SJCRH30 (cell line): Measurements from ENCODE around the gene SOX1. TPM values are rescaled to one million over a fixed set of nuclear protein-coding genes. Genes with fewer than 3 reads are reported as not detected.

Source experiments
- DNase-seq, 2 experiments: peaks; one replicate each; pipeline ENCODE4 v3.0.0-alpha.2; 2015 to 2020
- H3K27ac ChIP-seq: fragments of 250-450 bp; sonication (Bioruptor Pico); 2 replicates; pipeline ENCODE4 v1.5.1; 2020; ENCODE audit warnings: mild to moderate bottlenecking, moderate library complexity
- H3K27me3 ChIP-seq: fragments of 250-450 bp; sonication (Bioruptor Pico); 2 replicates; pipeline ENCODE4 v1.5.1; 2020; ENCODE audit warnings: mild to moderate bottlenecking, moderate library complexity
- H3K36me3 ChIP-seq: fragments of 250-450 bp; sonication (Bioruptor Pico); 2 replicates; pipeline ENCODE4 v1.5.1; 2020; ENCODE audit warnings: mild to moderate bottlenecking, moderate library complexity
- H3K4me1 ChIP-seq: fragments of 250-450 bp; sonication (Bioruptor Pico); 2 replicates; pipeline ENCODE4 v1.5.1; 2020; ENCODE audit warnings: mild to moderate bottlenecking, moderate library complexity
- H3K4me3 ChIP-seq: fragments of 250-450 bp; sonication (Bioruptor Pico); 2 replicates; pipeline ENCODE4 v1.5.1; 2020; ENCODE audit warnings: mild to moderate bottlenecking, moderate library complexity
- H3K9me3 ChIP-seq: fragments of 250-450 bp; sonication (Bioruptor Pico); replicated peaks from 2 replicates; pipeline ENCODE4 v1.5.1; 2020; ENCODE audit warnings: mild to moderate bottlenecking, moderate library complexity
- total RNA-seq: library from RNA; depleted of rRNA; stranded (reverse); fragments of >200 nt; shearing (Covaris generic); gene quantifications from 2 replicates; pipeline ENCODE4 v1.2.3, GENCODE V29; 2014

SOX1 gene
- total RNA-seq, 1 experiment from 2014 or later = not detected

- H3K9me3 ChIP-seq = no peaks in the 10 kb centered on the region
- H3K4me3 ChIP-seq = no peak overlapping the region
- no peak overlapping the region for H3K27ac ChIP-seq
- peaks cover 6% of the 10 kb centered on the region; the same call in 1 of the 2 replicates for H3K27me3 ChIP-seq
- no peaks in the 10 kb centered on the region for H3K4me1 ChIP-seq
- no peaks in the 10 kb centered on the region for H3K36me3 ChIP-seq
- DNase-seq = no peak
Measured at GRCh38 chr13:112115403-112116091, 48.6 kb downstream of the SOX1 start.

GRCh38 chr13:112116187-112116950, 49.4 kb downstream of the SOX1 start:
- H3K4me3 ChIP-seq = no peak overlapping the region
- no peaks in the 10 kb centered on the region for H3K4me1 ChIP-seq
- H3K27ac ChIP-seq = no peak overlapping the region
- H3K27me3 ChIP-seq = peaks cover 6% of the 10 kb centered on the region; the same call in 1 of the 2 replicates
- H3K9me3 ChIP-seq = no peaks in the 10 kb centered on the region
- H3K36me3 ChIP-seq = no peaks in the 10 kb centered on the region
- no peak for DNase-seq

GRCh38 chr13:112117258-112117954, 50.5 kb downstream of the SOX1 start:
- H3K4me1 ChIP-seq = no peaks in the 10 kb centered on the region
- H3K36me3 ChIP-seq = no peaks in the 10 kb centered on the region
- H3K4me3 ChIP-seq = no peak overlapping the region
- H3K9me3 ChIP-seq = no peaks in the 10 kb centered on the region
- H3K27me3 ChIP-seq = peaks cover 6% of the 10 kb centered on the region; the same call in 1 of the 2 replicates
- no peak for DNase-seq
- no peak overlapping the region for H3K27ac ChIP-seq

GRCh38 chr13:112117955-112118302, 51.0 kb downstream of the SOX1 start:
- no peak for DNase-seq
- no peaks in the 10 kb centered on the region for H3K36me3 ChIP-seq
- H3K27me3 ChIP-seq = peaks cover 6% of the 10 kb centered on the region; the same call in 1 of the 2 replicates
- H3K4me1 ChIP-seq = no peaks in the 10 kb centered on the region
- no peaks in the 10 kb centered on the region for H3K9me3 ChIP-seq
- H3K4me3 ChIP-seq = no peak overlapping the region
- H3K27ac ChIP-seq = no peak overlapping the region

GRCh38 chr13:112118451-112119064, 51.6 kb downstream of the SOX1 start:
- no peak for DNase-seq
- H3K27me3 ChIP-seq = peaks cover 6% of the 10 kb centered on the region; the same call in 1 of the 2 replicates

DNA sequence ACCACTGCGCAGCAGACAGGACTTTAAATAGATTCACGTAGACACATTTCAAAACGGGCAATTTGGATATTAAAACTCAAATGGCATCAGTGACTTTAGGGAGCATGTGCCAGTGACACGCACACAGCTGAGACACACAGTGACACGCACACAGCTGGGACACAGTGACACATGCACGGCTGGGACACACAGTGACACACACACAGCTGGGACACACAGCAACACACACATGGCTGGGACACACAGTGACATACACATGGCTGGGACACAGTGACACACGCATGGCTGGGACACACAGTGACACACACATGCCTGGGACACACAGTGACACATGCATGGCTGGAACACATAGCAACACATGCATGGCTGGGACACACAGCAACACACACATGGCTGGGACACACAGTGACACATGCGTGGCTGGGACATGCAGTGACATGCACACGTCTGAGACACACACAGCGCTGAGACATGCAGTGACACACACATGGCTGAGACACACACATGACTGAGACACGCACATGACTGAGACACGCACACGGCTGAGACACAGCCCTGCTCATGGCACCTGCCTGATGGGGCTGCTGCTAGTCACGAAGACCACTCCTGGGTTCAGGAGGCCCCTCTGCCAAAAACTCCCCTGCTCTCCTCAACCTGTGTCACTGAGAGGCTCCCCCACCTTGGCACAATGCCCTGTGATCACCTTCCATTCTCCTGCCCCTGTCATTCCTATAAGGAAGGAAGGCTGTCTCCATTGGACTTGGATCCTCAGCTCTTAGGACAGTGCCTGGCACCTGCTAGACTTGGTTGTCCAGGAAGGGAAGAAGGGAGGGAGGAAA, 52.5 kb downstream of the SOX1 start:
- H3K27ac ChIP-seq = no peak overlapping the region
- H3K27me3 ChIP-seq = peaks cover 6% of the 10 kb centered on the region; the same call in 1 of the 2 replicates
- H3K4me1 ChIP-seq = 0 out of 2 replicates have a peak, but pooled peaks cover 5% of the 10 kb centered on the region
- no peaks in the 10 kb centered on the region for H3K36me3 ChIP-seq
- no peak for DNase-seq
- H3K4me3 ChIP-seq = no peak overlapping the region
- H3K9me3 ChIP-seq = no peaks in the 10 kb centered on the region

More at GRCh38 chr13:112118451-112119064, 51.6 kb downstream of the SOX1 start:
- Histone ChIP-seq H3K9me3 (no peaks in the 10 kb centered on the region), H3K4me1 (no peaks in the 10 kb centered on the region), H3K27ac (no peak overlapping the region), H3K4me3 (no peak overlapping the region), H3K36me3 (no peaks in the 10 kb centered on the region)

- Histone ChIP-seq H3K27ac (no peak overlapping the region), H3K36me3 (no peaks in the 10 kb centered on the region), H3K9me3 (no peaks in the 10 kb centered on the region), H3K4me3 (no peak overlapping the region), H3K4me1 (0 out of 2 replicates have a peak, but pooled peaks cover 8% of the 10 kb centered on the region), H3K27me3 (peaks cover 6% of the 10 kb centered on the region; the same call in 1 of the 2 replicates)
- DNase-seq = no peak
Measured at GRCh38 chr13:112120031-112120373, 53.1 kb downstream of the SOX1 start.
